Testis (tissue), 3 donors: ENCODE measurements around the gene KDM1B. TPM values are rescaled to one million over a fixed set of nuclear protein-coding genes. Genes with fewer than 3 reads are reported as not detected.

Experiments
- DNase-seq: peaks from one replicate; pipeline ENCODE4 v3.0.0-alpha.2; 2019
- H3K27ac ChIP-seq, 2 donors: fragments of 200-600 bp; sonication (generic); one replicate each; pipeline ENCODE4 v1.5.1; 2019
- H3K27me3 ChIP-seq: fragments of 200-600 bp; sonication (generic); one replicate; pipeline ENCODE4 v1.5.1; 2019
- H3K36me3 ChIP-seq: fragments of 200-600 bp; sonication (generic); one replicate; pipeline ENCODE4 v1.5.1; 2017; ENCODE audit warnings: low read depth; ENCODE audit errors: missing control alignments
- H3K4me1 ChIP-seq: fragments of 200-600 bp; sonication (generic); one replicate; pipeline ENCODE4 v1.5.1; 2019
- H3K4me3 ChIP-seq, 2 donors: fragments of 200-600 bp; sonication (generic); one replicate each; pipeline ENCODE4 v1.5.1; 2017 to 2019
- H3K9me3 ChIP-seq: fragments of 200-600 bp; sonication (generic); one replicate; pipeline ENCODE4 v1.5.1; 2017
- CTCF ChIP-seq, 3 experiments: fragments of 450-650 bp in 2 of 3; fragments of 200-600 bp in 1 of 3; sonication (generic) in 1 of 3; IDR thresholded peaks; one replicate each; pipeline ENCODE4 v1.5.1; 2016 to 2019; ENCODE audit warnings: antibody characterized with exemption in 3 of 3, mild to moderate bottlenecking in 2 of 3, moderate library complexity in 1 of 3
- POLR2A ChIP-seq: fragments of 450-650 bp; IDR thresholded peaks from one replicate; pipeline ENCODE4 v1.6.1; 2017; ENCODE audit warnings: antibody characterized with exemption, mild to moderate bottlenecking, moderate library complexity
- WGBS, 2 donors: methylation state at CpG; one replicate each; pipeline ENCODE4 v1.1.5; 2018; 5-methylcytosine and 5-hydroxymethylcytosine counted together
- intact Hi-C: fragments of 100-400 bp; cut with DNase I; formaldehyde crosslinking; loops from one replicate; pipeline ENCODE4 v1.15.1; 2023; ENCODE audit warnings: low total_unique reads
- polyA plus RNA-seq: library from polyadenylated mRNA; stranded (reverse); fragments of 350-450 nt; fragmentation: Illumina TruSeq; extraction: RNeasy Lipid Tissue Mini Kit (QIAGEN cat#74804); gene quantifications from one replicate; pipeline ENCODE4 v1.2.3, GENCODE V29; 2014; ENCODE audit warnings: low read depth, low replicate concordance; ENCODE audit not compliant: insufficient read depth
- total RNA-seq, 2 donors: library from RNA; depleted of rRNA; stranded (reverse); fragments of >200 nt; gene quantifications; one replicate each; pipeline ENCODE4 v1.2.3, GENCODE V29; 2016

Gene KDM1B
- total and polyA plus RNA-seq, 3 donors from 2014 or later, result 32.1 to 41.1 (median 38.1) TPM

- WGBS, 2 donors, result 0 to 1% methylated on average over 3 to 90 of the region's 113 CpGs
- DNase-seq, result peak; percentile 92
- Histone ChIP-seq H3K4me3 (peak within 1 kb of the TSS; percentile 88 to 99), H3K27me3 (no peaks in the 10 kb centered on the region), H3K27ac (peak within 1 kb of the TSS; percentile 94 to 99), H3K9me3 (no peaks in the 10 kb centered on the region), H3K36me3 (no peaks in the 10 kb centered on the region), H3K4me1 (peaks cover 5% of the 10 kb centered on the region)
- TF ChIP-seq CTCF (IDR thresholded peaks at IDR 0.05) (peak; percentile 16 to 45 (median 22)), POLR2A (no peak)
- intact Hi-C loops, result no loop called here
Observed at GRCh38 chr6:18264219-18264922, 109.1 kb downstream of the KDM1B start, which contains the start of gene DEK. DEK (minus strand) TSS chr6:18264530; CDS start chr6:18263987, 543 bp downstream.

GRCh38 chr6:18264923-18265377, 109.7 kb downstream of the KDM1B start:
- Histone ChIP-seq H3K9me3 (no peaks in the 10 kb centered on the region), H3K4me1 (peaks cover 5% of the 10 kb centered on the region), H3K4me3 (peak overlapping the region; percentile 88 to 99), H3K36me3 (no peaks in the 10 kb centered on the region), H3K27me3 (no peaks in the 10 kb centered on the region), H3K27ac (peak overlapping the region in 1 of 2 donors; percentile 99)
- WGBS, 2 donors, result 2 to 5% methylated on average over 10 to 11 of the region's 11 CpGs
- intact Hi-C loops, result no loop called here
- TF ChIP-seq POLR2A (no peak), CTCF (IDR thresholded peaks at IDR 0.05) (no peak)
- DNase-seq, result no peak

- no peak for DNase-seq
- H3K27me3 ChIP-seq, result no peaks in the 10 kb centered on the region
- TF ChIP-seq CTCF (IDR thresholded peaks at IDR 0.05) (no peak), POLR2A (no peak)
- H3K4me3 ChIP-seq, result no peak overlapping the region
- H3K27ac ChIP-seq, result no peak overlapping the region
- intact Hi-C loops, result no loop called here
- peaks cover 5% of the 10 kb centered on the region for H3K4me1 ChIP-seq
- WGBS, 2 donors, result 94 to 96% methylated on average over 13 to 14 of the region's 14 CpGs
- no peaks in the 10 kb centered on the region for H3K36me3 ChIP-seq
- H3K9me3 ChIP-seq, result no peaks in the 10 kb centered on the region
Observed at GRCh38 chr6:18265787-18266522, 110.7 kb downstream of the KDM1B start.

GRCh38 chr6:18266523-18266912, 111.3 kb downstream of the KDM1B start:
- no peak overlapping the region for H3K4me3 ChIP-seq
- DNase-seq, result no peak
- TF ChIP-seq POLR2A (no peak), CTCF (IDR thresholded peaks at IDR 0.05) (no peak)
- no peaks in the 10 kb centered on the region for H3K36me3 ChIP-seq
- H3K4me1 ChIP-seq, result peaks cover 5% of the 10 kb centered on the region
- no peaks in the 10 kb centered on the region for H3K27me3 ChIP-seq
- intact Hi-C loops, result no loop called here
- WGBS, 2 donors, result 88% methylated on average over 9 to 11 of the region's 11 CpGs
- H3K9me3 ChIP-seq, result no peaks in the 10 kb centered on the region
- no peak overlapping the region for H3K27ac ChIP-seq
